WTC11 (cell line): ENCODE data around the gene EGF. TPM values are rescaled to one million over a fixed set of nuclear protein-coding genes. Genes with fewer than 3 reads are reported as not detected.

Source experiments
- ATAC-seq: fragments of 200-7000 bp; cut with Tn5 transposase; 2 replicates; pipeline ENCODE4 v1.10.0; 2021; ENCODE audit warnings: mild to moderate bottlenecking, moderate library complexity
- CTCF ChIA-PET: fragments of 300-600 bp; sonication (Branson Sonifier 250); formaldehyde crosslinking; loops from one replicate; lab custom pipeline; 2021; ENCODE audit warnings: antibody characterized with exemption; lab: Charles Lee
- POLR2A ChIA-PET: fragments of 350-600 bp; sonication (Branson Sonifier 250); formaldehyde crosslinking; loops from one replicate; lab custom pipeline; 2021; ENCODE audit warnings: antibody characterized with exemption; lab: Charles Lee
- DNase-seq: peaks from one replicate; pipeline ENCODE4 v3.0.0; 2021; ENCODE audit warnings: low spot score
- H3K27ac Mint-ChIP-seq: 2 replicates; pipeline ENCODE4 v1.8.0; 2021; ENCODE audit warnings: mixed read lengths
- H3K27me3 Mint-ChIP-seq: 2 replicates; pipeline ENCODE4 v1.8.0; 2021; ENCODE audit warnings: low read depth, mild to moderate bottlenecking, moderate library complexity, mixed read lengths
- H3K36me3 Mint-ChIP-seq: 2 replicates; pipeline ENCODE4 v1.8.0; 2021; ENCODE audit warnings: mixed read lengths
- H3K4me1 Mint-ChIP-seq: 2 replicates; pipeline ENCODE4 v1.8.0; 2022; ENCODE audit warnings: mixed read lengths
- H3K4me3 Mint-ChIP-seq: 2 replicates; pipeline ENCODE4 v1.8.0; 2021; ENCODE audit warnings: mild to moderate bottlenecking, moderate library complexity, mixed read lengths
- H3K9me3 Mint-ChIP-seq: 2 replicates; pipeline ENCODE4 v1.8.0; 2021; ENCODE audit warnings: mixed read lengths
- ATF6 ChIP-seq: sonication (generic); formaldehyde crosslinking; IDR thresholded peaks from 2 replicates; pipeline ENCODE4 v1.8.1; 2023; ENCODE audit warnings: mild to moderate bottlenecking, missing genetic modification reagents
- CREB1 ChIP-seq: sonication (generic); formaldehyde crosslinking; IDR thresholded peaks from 2 replicates; pipeline ENCODE4 v1.8.0; 2023; ENCODE audit warnings: mild to moderate bottlenecking, missing genetic modification reagents
- E2F4 ChIP-seq: sonication (generic); formaldehyde crosslinking; IDR thresholded peaks from 2 replicates; pipeline ENCODE4 v1.8.1; 2022; ENCODE audit warnings: low read depth, mild to moderate bottlenecking, moderate library complexity, missing genetic modification reagents, borderline replicate concordance
- E2F5 ChIP-seq: sonication (generic); formaldehyde crosslinking; IDR thresholded peaks from 2 replicates; pipeline ENCODE4 v1.8.1; 2022; ENCODE audit warnings: mild to moderate bottlenecking, moderate library complexity, missing genetic modification reagents
- ELF4 ChIP-seq: sonication (generic); formaldehyde crosslinking; IDR thresholded peaks from 2 replicates; pipeline ENCODE4 v1.8.1; 2022; ENCODE audit warnings: low read depth, mild to moderate bottlenecking, moderate library complexity, missing genetic modification reagents
- ERG ChIP-seq: fragments of 250-450 bp; sonication (Bioruptor Pico); IDR thresholded peaks from 2 replicates; pipeline ENCODE4 v1.8.0; 2021; ENCODE audit warnings: mild to moderate bottlenecking
- GABPB1 ChIP-seq: sonication (generic); formaldehyde crosslinking; IDR thresholded peaks from 2 replicates; pipeline ENCODE4 v1.8.1; 2023; ENCODE audit warnings: mild to moderate bottlenecking, missing genetic modification reagents
- NFATC4 ChIP-seq: fragments of 250-450 bp; sonication (Bioruptor Pico); IDR thresholded peaks from 2 replicates; pipeline ENCODE4 v1.9.0; 2021; ENCODE audit warnings: mild to moderate bottlenecking
- NFE2L1 ChIP-seq: sonication (generic); formaldehyde crosslinking; IDR thresholded peaks from 2 replicates; pipeline ENCODE4 v1.8.1; 2023; ENCODE audit warnings: missing genetic modification reagents
- NR2C2 ChIP-seq: sonication (generic); formaldehyde crosslinking; IDR thresholded peaks from 2 replicates; pipeline ENCODE4 v1.8.0; 2022; ENCODE audit warnings: mild to moderate bottlenecking, missing genetic modification reagents
- PRDM15 ChIP-seq: sonication (generic); formaldehyde crosslinking; IDR thresholded peaks from 2 replicates; pipeline ENCODE4 v1.8.0; 2022; ENCODE audit warnings: missing genetic modification reagents
- SMAD3 ChIP-seq: sonication (generic); formaldehyde crosslinking; IDR thresholded peaks from 2 replicates; pipeline ENCODE4 v1.8.0; 2022; ENCODE audit warnings: missing genetic modification reagents, mild to moderate bottlenecking, borderline replicate concordance
- SP1 ChIP-seq: sonication (generic); formaldehyde crosslinking; conservative IDR thresholded peaks from 2 replicates; pipeline ENCODE4 v1.8.1; 2022; ENCODE audit warnings: missing genetic modification reagents
- ZBTB21 ChIP-seq: sonication (generic); formaldehyde crosslinking; IDR thresholded peaks from 2 replicates; pipeline ENCODE4 v1.8.1; 2023; ENCODE audit warnings: mild to moderate bottlenecking, missing genetic modification reagents, borderline replicate concordance
- ZMAT4 ChIP-seq: fragments of 250-450 bp; sonication (Bioruptor Pico); IDR thresholded peaks from 2 replicates; pipeline ENCODE4 v1.9.0; 2021; ENCODE audit warnings: mild to moderate bottlenecking
- ZNF138 ChIP-seq: sonication (generic); formaldehyde crosslinking; conservative IDR thresholded peaks from 2 replicates; pipeline ENCODE4 v1.8.1; 2022; ENCODE audit warnings: mild to moderate bottlenecking, moderate library complexity, missing genetic modification reagents
- ZNF263 ChIP-seq: sonication (generic); formaldehyde crosslinking; IDR thresholded peaks from 2 replicates; pipeline ENCODE4 v1.8.1; 2022; ENCODE audit warnings: low read depth, mild to moderate bottlenecking, moderate library complexity, missing genetic modification reagents
- ZNF317 ChIP-seq: sonication (generic); formaldehyde crosslinking; IDR thresholded peaks from 2 replicates; pipeline ENCODE4 v1.8.1; 2023; ENCODE audit warnings: low read depth, mild to moderate bottlenecking, moderate library complexity, missing genetic modification reagents, borderline replicate concordance
- ZNF396 ChIP-seq: fragments of 250-450 bp; sonication (Bioruptor Pico); IDR thresholded peaks from 2 replicates; pipeline ENCODE4 v1.8.0; 2021; ENCODE audit warnings: mild to moderate bottlenecking, moderate library complexity, borderline replicate concordance
- ZSCAN18 ChIP-seq: fragments of 250-450 bp; sonication (Bioruptor Pico); IDR thresholded peaks from 2 replicates; pipeline ENCODE4 v2.1.2; 2022; ENCODE audit warnings: mild to moderate bottlenecking, moderate library complexity
- total RNA-seq: library from RNA; stranded (reverse); gene quantifications from 3 replicates; pipeline ENCODE4 v1.2.3, GENCODE V29; 2021
- TF ChIP-seq, protein P1 (sequence below): sonication (generic); formaldehyde crosslinking; IDR thresholded peaks from 2 replicates; pipeline ENCODE4 v1.8.1; 2023; ENCODE audit warnings: mild to moderate bottlenecking, moderate library complexity, missing genetic modification reagents

The EGF gene
- total RNA-seq, 1 experiment from 2014 or later, result 2.5 TPM

DNA sequence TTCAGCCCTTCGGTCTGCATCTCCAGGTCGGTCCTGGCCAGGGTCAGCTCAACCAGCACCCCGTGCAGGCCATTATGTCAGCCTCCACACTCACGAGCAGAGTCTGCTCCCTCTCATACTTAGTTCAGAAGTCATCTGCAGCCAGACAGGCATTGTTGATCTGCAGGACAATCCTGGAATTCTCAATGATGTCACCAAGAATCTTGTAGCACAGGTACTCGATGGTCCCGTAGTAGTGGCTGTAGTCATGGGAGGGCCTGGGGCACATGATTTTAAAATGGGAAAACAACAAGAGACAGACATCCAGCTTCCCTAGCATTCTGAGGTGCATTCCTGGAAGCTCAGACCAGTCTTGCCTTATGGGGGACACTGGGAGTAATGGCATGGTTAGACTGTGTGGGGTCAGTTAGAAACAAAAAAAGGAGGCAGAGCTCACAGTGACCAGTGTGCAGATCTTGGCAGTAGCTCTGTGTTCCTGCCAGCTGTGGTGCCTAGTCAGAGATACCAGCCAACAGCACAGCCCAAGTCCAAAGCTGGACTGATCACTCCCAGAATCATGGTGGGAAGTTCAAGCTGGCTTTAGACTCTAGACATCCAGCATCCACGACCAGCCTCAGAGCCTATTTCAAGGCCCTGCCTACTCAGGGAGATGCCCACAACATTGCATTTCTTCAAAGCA is 32.9 kb upstream of the EGF start (continued):
- TF ChIP-seq ERG (CRISPR knock-in tag) (no peak), NFATC4 (CRISPR knock-in tag) (no peak), NFE2L1 (no peak)

DNA sequence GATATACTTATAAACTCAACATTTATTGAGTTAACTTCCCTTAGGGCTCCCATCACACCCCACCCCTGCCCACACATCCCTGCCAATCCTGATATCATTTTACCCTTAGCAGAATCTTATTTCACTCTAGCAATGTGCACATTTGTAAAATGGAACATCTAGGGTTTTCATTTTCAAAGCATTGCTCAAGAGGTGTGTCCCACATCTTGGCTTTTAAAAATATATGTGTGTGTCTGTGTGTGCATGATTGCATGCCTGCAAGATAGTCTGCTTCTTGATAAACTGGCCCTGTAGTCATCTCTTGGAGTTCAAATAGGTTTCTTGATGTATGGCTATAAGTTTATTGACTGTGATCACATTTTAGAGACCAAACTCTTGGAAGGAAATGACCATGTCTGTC is 26.4 kb upstream of the EGF start:
- Mint-ChIP-seq H3K27ac (no peak overlapping the region), H3K36me3 (no peaks in the 10 kb centered on the region), H3K4me1 (no peaks in the 10 kb centered on the region), H3K27me3 (no peaks in the 10 kb centered on the region), H3K4me3 (no peak overlapping the region), H3K9me3 (no peaks in the 10 kb centered on the region)
- TF ChIP-seq SMAD3 (CRISPR knock-in tag) (no peak), ZNF317 (CRISPR knock-in tag) (no peak), CREB1 (CRISPR knock-in tag) (no peak), NR2C2 (CRISPR knock-in tag) (no peak), PRDM15 (CRISPR knock-in tag) (no peak), SP1 (no peak), ELF4 (CRISPR knock-in tag) (no peak), ERG (CRISPR knock-in tag) (no peak), ZBTB21 (no peak), GABPB1 (no peak), ZMAT4 (CRISPR knock-in tag) (no peak), ATF6 (CRISPR knock-in tag) (no peak), ZNF263 (CRISPR knock-in tag) (no peak), ZNF396 (CRISPR knock-in tag) (no peak), ZNF138 (CRISPR knock-in tag) (no peak), ZSCAN18 (CRISPR knock-in tag) (no peak), E2F4 (CRISPR knock-in tag) (no peak), E2F5 (CRISPR knock-in tag) (no peak)
- TF ChIP-seq, protein P1, sequence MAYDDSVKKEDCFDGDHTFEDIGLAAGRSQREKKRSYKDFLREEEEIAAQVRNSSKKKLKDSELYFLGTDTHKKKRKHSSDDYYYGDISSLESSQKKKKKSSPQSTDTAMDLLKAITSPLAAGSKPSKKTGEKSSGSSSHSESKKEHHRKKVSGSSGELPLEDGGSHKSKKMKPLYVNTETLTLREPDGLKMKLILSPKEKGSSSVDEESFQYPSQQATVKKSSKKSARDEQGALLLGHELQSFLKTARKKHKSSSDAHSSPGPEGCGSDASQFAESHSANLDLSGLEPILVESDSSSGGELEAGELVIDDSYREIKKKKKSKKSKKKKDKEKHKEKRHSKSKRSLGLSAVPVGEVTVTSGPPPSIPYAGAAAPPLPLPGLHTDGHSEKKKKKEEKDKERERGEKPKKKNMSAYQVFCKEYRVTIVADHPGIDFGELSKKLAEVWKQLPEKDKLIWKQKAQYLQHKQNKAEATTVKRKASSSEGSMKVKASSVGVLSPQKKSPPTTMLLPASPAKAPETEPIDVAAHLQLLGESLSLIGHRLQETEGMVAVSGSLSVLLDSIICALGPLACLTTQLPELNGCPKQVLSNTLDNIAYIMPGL (CRISPR knock-in tag), result no peak
- ChIA-PET CTCF (no interaction called here), POLR2A (no interaction called here)
- no peak for ATAC-seq
- DNase-seq, result no peak
